GM23248 (cell line): ENCODE results near the gene ANAPC1. TPM values are rescaled to one million over a fixed set of nuclear protein-coding genes. Genes with fewer than 3 reads are reported as not detected.

Source experiments
- DNase-seq: peaks from one replicate; pipeline ENCODE4 v3.0.0-alpha.2; 2015
- H2AFZ ChIP-seq: fragments of 200-600 bp; sonication (generic); 2 replicates; pipeline ENCODE4 v1.6.1; 2016; ENCODE audit warnings: antibody characterized with exemption
- H3F3A ChIP-seq: fragments of 200-600 bp; sonication (generic); 2 replicates; pipeline ENCODE4 v1.6.1; 2016; ENCODE audit warnings: mild to moderate bottlenecking, antibody characterized with exemption, mixed run types; ENCODE audit not compliant: insufficient read depth
- H3K27ac ChIP-seq: fragments of 200-600 bp; sonication (generic); 2 replicates; pipeline ENCODE4 v1.5.1; 2016; ENCODE audit warnings: mild to moderate bottlenecking
- H3K27me3 ChIP-seq: fragments of 200-600 bp; sonication (generic); replicated peaks from 2 replicates; pipeline ENCODE4 v1.6.1; 2016; ENCODE audit warnings: mild to moderate bottlenecking; ENCODE audit not compliant: insufficient read depth
- H3K36me3 ChIP-seq: fragments of 200-600 bp; sonication (generic); 2 replicates; pipeline ENCODE4 v1.6.1; 2016; ENCODE audit warnings: low read depth, mild to moderate bottlenecking
- H3K4me1 ChIP-seq: fragments of 200-600 bp; sonication (generic); 2 replicates; pipeline ENCODE4 v1.6.1; 2016; ENCODE audit warnings: mild to moderate bottlenecking; ENCODE audit not compliant: insufficient read depth
- H3K4me2 ChIP-seq: fragments of 200-600 bp; sonication (generic); one replicate; pipeline ENCODE4 v1.6.1; 2016; ENCODE audit warnings: mild to moderate bottlenecking; ENCODE audit not compliant: unreplicated experiment
- H3K4me3 ChIP-seq: fragments of 200-600 bp; sonication (generic); 2 replicates; pipeline ENCODE4 v1.5.1; 2016; ENCODE audit warnings: mild to moderate bottlenecking
- H3K79me2 ChIP-seq: fragments of 200-600 bp; sonication (generic); 2 replicates; pipeline ENCODE4 v1.6.1; 2016; ENCODE audit warnings: mild to moderate bottlenecking; ENCODE audit not compliant: insufficient read depth
- H3K9ac ChIP-seq: fragments of 200-600 bp; sonication (generic); 2 replicates; pipeline ENCODE4 v1.6.1; 2016; ENCODE audit warnings: mild to moderate bottlenecking
- H3K9me2 ChIP-seq: fragments of 200-600 bp; sonication (generic); 2 replicates; pipeline ENCODE4 v1.6.1; 2016; ENCODE audit warnings: mixed run types, mild to moderate bottlenecking, moderate library complexity; ENCODE audit not compliant: insufficient read depth
- H3K9me3 ChIP-seq: fragments of 200-600 bp; sonication (generic); one replicate; pipeline ENCODE4 v1.6.1; 2017; ENCODE audit warnings: low read depth
- H4K20me1 ChIP-seq: fragments of 200-600 bp; sonication (generic); 2 replicates; pipeline ENCODE4 v1.6.0; 2016; ENCODE audit not compliant: insufficient read depth
- EZH2 ChIP-seq: fragments of 200-600 bp; sonication (generic); IDR thresholded peaks from 2 replicates; pipeline ENCODE4 v1.6.1; 2018; ENCODE audit warnings: antibody characterized with exemption, mild to moderate bottlenecking; ENCODE audit not compliant: insufficient read depth, poor library complexity, severe bottlenecking
- EZH2phosphoT487 ChIP-seq: fragments of 200-600 bp; sonication (generic); IDR thresholded peaks from 2 replicates; pipeline ENCODE4 v1.6.1; 2018; ENCODE audit warnings: antibody characterized with exemption, moderate library complexity, mild to moderate bottlenecking, low read depth; ENCODE audit not compliant: insufficient read depth
- WGBS, 2 experiments: methylation state at CpG; one replicate each; pipeline ENCODE4 v1.1.6; 2015 to 2017; ENCODE audit warnings: low lambda C conversion rate in 2 of 2, low coverage in 1 of 2; ENCODE audit errors: missing lambda C conversion rate in 2 of 2; 5-methylcytosine and 5-hydroxymethylcytosine counted together
- in situ Hi-C: fragments of 300-500 bp; cut with MboI; formaldehyde crosslinking; loops from 2 replicates; pipeline ENCODE4 v1.15.0; 2020
- polyA plus RNA-seq: library from polyadenylated mRNA; unstranded; fragments of >200 nt; fragmentation: Nextera tagmentation; extraction: Ambion mirVana; gene quantifications from 2 replicates; pipeline ENCODE4 v1.2.1, GENCODE V29; 2016
- total RNA-seq: library from RNA; depleted of rRNA; stranded (reverse); fragments of >200 nt; shearing (Covaris generic); gene quantifications from 2 replicates; pipeline ENCODE4 v1.2.3, GENCODE V29; 2014

ANAPC1 gene
- total and polyA plus RNA-seq, 2 experiments from 2014 or later = 11.3 to 26.5 TPM

GRCh38 chr2:111898703-111899514 lies 14.9 kb upstream of the ANAPC1 start:
- H3K9ac ChIP-seq = no peak overlapping the region
- H3K4me2 ChIP-seq = peak overlapping the region; percentile 36
- H3K4me3 ChIP-seq = peak overlapping the region; percentile 70
- 2% methylated on average over 57 to 67 of the region's 70 CpGs for WGBS, 2 experiments
- H3K9me2 ChIP-seq = no peaks in the 10 kb centered on the region
- peaks cover 49% of the 10 kb centered on the region for H3K27me3 ChIP-seq
- H3K27ac ChIP-seq = no peak overlapping the region
- no peaks in the 10 kb centered on the region for H3K9me3 ChIP-seq
- no peaks in the 10 kb centered on the region for H3K79me2 ChIP-seq
- no peaks in the 10 kb centered on the region for H3K36me3 ChIP-seq
- H3F3A ChIP-seq = peaks cover 17% of the 10 kb centered on the region
- no peaks in the 10 kb centered on the region for H4K20me1 ChIP-seq
- 0 out of 2 replicates have a peak, but pooled peaks have one; percentile 70 for TF ChIP-seq EZH2phosphoT487
- peak; percentile 93 for TF ChIP-seq EZH2
- DNase-seq = peak; percentile 32
- no peaks in the 10 kb centered on the region for H3K4me1 ChIP-seq
- H2AFZ ChIP-seq = peak overlapping the region; percentile 62
- in situ Hi-C loops = loop anchor here (25.0 kb wide), 1 partner anchor 538 kb away; the partner anchor contains the start of gene RGPD8

GRCh38 chr2:111897924-111898702 lies 14.1 kb upstream of the ANAPC1 start, which contains the start of gene MERTK:
Gene MERTK, plus strand, starts transcription at chr2:111898607. Its CDS starts 129 bp downstream, at chr2:111898736.
- no peaks in the 10 kb centered on the region for H3K36me3 ChIP-seq
- peak within 1 kb of the TSS; percentile 70 for H3K4me3 ChIP-seq
- H3K79me2 ChIP-seq = no peaks in the 10 kb centered on the region
- peaks cover 17% of the 10 kb centered on the region for H3F3A ChIP-seq
- no peak within 1 kb of the TSS for H3K9ac ChIP-seq
- H3K27ac ChIP-seq = no peak within 1 kb of the TSS
- in situ Hi-C loops = loop anchor here (25.0 kb wide), 1 partner anchor 539 kb away; the partner anchor contains the start of gene RGPD8
- peak within 1 kb of the TSS; percentile 62 for H2AFZ ChIP-seq
- DNase-seq = peak; percentile 77
- no peaks in the 10 kb centered on the region for H3K4me1 ChIP-seq
- H3K4me2 ChIP-seq = peak within 1 kb of the TSS; percentile 76
- TF ChIP-seq EZH2 (no peak), EZH2phosphoT487 (no peak)
- H3K9me2 ChIP-seq = no peaks in the 10 kb centered on the region
- 2 to 6% methylated on average over 31 to 71 of the region's 71 CpGs for WGBS, 2 experiments
- no peaks in the 10 kb centered on the region for H4K20me1 ChIP-seq
- H3K9me3 ChIP-seq = no peaks in the 10 kb centered on the region
- peaks cover 44% of the 10 kb centered on the region for H3K27me3 ChIP-seq

DNA sequence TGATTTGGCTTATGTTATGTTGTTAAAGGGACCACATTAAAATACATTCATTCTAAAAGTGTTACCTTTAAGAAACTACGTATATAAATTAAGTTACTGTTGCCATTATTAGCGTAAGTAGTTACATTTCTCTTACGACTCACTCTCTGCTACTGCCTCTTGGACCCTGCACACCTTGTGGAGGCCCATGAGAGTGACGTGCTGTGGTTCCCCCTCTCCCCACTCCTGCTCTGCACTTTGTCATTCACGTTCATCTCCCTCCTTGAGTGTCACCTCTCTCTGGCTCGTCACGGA lies 13.6 kb upstream of the ANAPC1 start:
- Histone ChIP-seq H3K4me2 (peak overlapping the region; percentile 76), H4K20me1 (no peaks in the 10 kb centered on the region), H3K9me2 (no peaks in the 10 kb centered on the region), H3K4me3 (peak overlapping the region; percentile 70), H3K36me3 (no peaks in the 10 kb centered on the region), H3K9me3 (no peaks in the 10 kb centered on the region), H3K27ac (no peak overlapping the region), H3K9ac (no peak overlapping the region), H3F3A (peaks cover 17% of the 10 kb centered on the region), H2AFZ (peak overlapping the region; percentile 61), H3K27me3 (peaks cover 40% of the 10 kb centered on the region), H3K79me2 (no peaks in the 10 kb centered on the region), H3K4me1 (no peaks in the 10 kb centered on the region)
- WGBS, 2 experiments = 12 to 19% methylated on average over 7 of the region's 7 CpGs
- DNase-seq = no peak
- in situ Hi-C loops = loop anchor here (25.0 kb wide), 1 partner anchor 540 kb away; the partner anchor contains the start of gene RGPD8
- TF ChIP-seq EZH2phosphoT487 = no peak
- TF ChIP-seq EZH2 = no peak

DNA sequence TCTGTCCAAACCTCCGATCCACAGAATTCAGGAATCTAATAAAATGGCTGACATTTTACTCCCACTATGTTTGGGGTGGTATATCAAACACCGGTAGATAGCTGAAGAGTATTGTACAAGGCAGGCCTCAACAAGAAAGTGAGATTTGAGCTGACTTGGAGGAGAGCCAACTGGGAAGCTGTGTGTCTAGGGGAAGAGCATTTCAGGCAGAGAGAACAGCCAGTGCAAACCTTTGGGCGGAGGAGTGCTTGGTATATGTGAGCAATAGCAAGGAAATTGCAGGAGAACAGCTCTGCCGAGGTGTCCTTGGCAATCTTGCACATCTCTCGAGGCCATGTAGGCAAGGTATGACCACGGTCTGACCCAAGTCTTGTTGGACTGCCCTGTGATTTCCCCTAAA lies 12.6 kb upstream of the ANAPC1 start:
- H3K9ac ChIP-seq = no peak overlapping the region
- no peak for DNase-seq
- TF ChIP-seq EZH2 = no peak
- no peak for TF ChIP-seq EZH2phosphoT487
- H3K9me3 ChIP-seq = no peaks in the 10 kb centered on the region
- H3F3A ChIP-seq = peaks cover 17% of the 10 kb centered on the region
- H3K4me1 ChIP-seq = no peaks in the 10 kb centered on the region
- H3K27ac ChIP-seq = no peak overlapping the region
- no peak overlapping the region for H3K4me2 ChIP-seq
- H3K79me2 ChIP-seq = no peaks in the 10 kb centered on the region
- H3K4me3 ChIP-seq = no peak overlapping the region
- no peaks in the 10 kb centered on the region for H4K20me1 ChIP-seq
- no peaks in the 10 kb centered on the region for H3K36me3 ChIP-seq
- 86 to 91% methylated on average over 6 of the region's 6 CpGs for WGBS, 2 experiments
- H2AFZ ChIP-seq = no peak overlapping the region
- H3K9me2 ChIP-seq = no peaks in the 10 kb centered on the region
- in situ Hi-C loops = loop anchor here (25.0 kb wide), 1 partner anchor 541 kb away; the partner anchor contains the start of gene RGPD8
- peaks cover 33% of the 10 kb centered on the region for H3K27me3 ChIP-seq
